Mesothelial cell of epicardium (in vitro differentiated cells): ENCODE data around the gene SHC3. TPM values are rescaled to one million over a fixed set of nuclear protein-coding genes. Genes with fewer than 3 reads are reported as not detected.

Source experiments
- DNase-seq, 2 experiments: peaks; one replicate each; pipeline ENCODE4 v3.0.0; 2021; ENCODE audit warnings: low spot score in 2 of 2; ENCODE audit not compliant: unreplicated experiment in 2 of 2
- H3K27ac Mint-ChIP-seq: 2 replicates; pipeline ENCODE4 v1.8.0; 2021; ENCODE audit warnings: mixed read lengths
- H3K27me3 Mint-ChIP-seq: 2 replicates; pipeline ENCODE4 v1.8.0; 2021; ENCODE audit warnings: low read depth, mixed read lengths
- H3K36me3 Mint-ChIP-seq: 2 replicates; pipeline ENCODE4 v1.8.0; 2021; ENCODE audit warnings: mixed read lengths
- H3K4me1 Mint-ChIP-seq: 2 replicates; pipeline ENCODE4 v1.8.0; 2021; ENCODE audit warnings: mixed read lengths
- H3K4me3 Mint-ChIP-seq: 2 replicates; pipeline ENCODE4 v1.8.0; 2021; ENCODE audit warnings: mild to moderate bottlenecking, moderate library complexity, mixed read lengths
- H3K9me3 Mint-ChIP-seq: 2 replicates; pipeline ENCODE4 v1.8.0; 2021; ENCODE audit warnings: mixed read lengths
- CTCF ChIP-seq: fragments of 200-600 bp; sonication (generic); IDR thresholded peaks from one replicate; pipeline ENCODE4 v1.5.0; 2021; ENCODE audit warnings: antibody characterized with exemption; ENCODE audit not compliant: unreplicated experiment
- total RNA-seq: library from RNA; stranded (reverse); gene quantifications from 3 replicates; pipeline ENCODE4 v1.2.1, GENCODE V29; 2021

SHC3 gene
- total RNA-seq, 1 donor from 2014 or later = 2.1 TPM

GRCh38 chr9:88993327-88993726 is 185.3 kb downstream of the SHC3 start:
- Mint-ChIP-seq H3K27ac (no peak overlapping the region), H3K9me3 (no peaks in the 10 kb centered on the region), H3K4me3 (peak overlapping the region; percentile 85), H3K27me3 (peaks cover 12% of the 10 kb centered on the region), H3K36me3 (no peaks in the 10 kb centered on the region), H3K4me1 (peaks cover 38% of the 10 kb centered on the region)
- no peak for DNase-seq
- TF ChIP-seq CTCF = no peak

GRCh38 chr9:88992556-88992955 is 186.1 kb downstream of the SHC3 start:
- peaks cover 12% of the 10 kb centered on the region for H3K27me3 Mint-ChIP-seq
- peak overlapping the region; percentile 85 for H3K4me3 Mint-ChIP-seq
- H3K27ac Mint-ChIP-seq = peak overlapping the region; percentile 59
- peaks cover under 1% of the 10 kb centered on the region for H3K9me3 Mint-ChIP-seq
- peaks cover 35% of the 10 kb centered on the region for H3K4me1 Mint-ChIP-seq
- no peak for TF ChIP-seq CTCF
- H3K36me3 Mint-ChIP-seq = no peaks in the 10 kb centered on the region
- DNase-seq = no peak

- Mint-ChIP-seq H3K27ac (peak within 1 kb of the TSS; percentile 66), H3K27me3 (peaks cover 12% of the 10 kb centered on the region), H3K36me3 (no peaks in the 10 kb centered on the region), H3K9me3 (peaks cover 3% of the 10 kb centered on the region), H3K4me3 (peak within 1 kb of the TSS; percentile 85), H3K4me1 (peaks cover 28% of the 10 kb centered on the region)
- peak; percentile 48 to 69 for DNase-seq
- TF ChIP-seq CTCF = peak; percentile 25
Measured at GRCh38 chr9:88991066-88992034, 187.3 kb downstream of the SHC3 start, which contains the start of gene S1PR3. Gene S1PR3 (plus strand): TSS chr9:88991468. CDS start chr9:89001201, 9,733 bp downstream.

GRCh38 chr9:88990729-88991065 is 187.9 kb downstream of the SHC3 start:
- peaks cover 12% of the 10 kb centered on the region for H3K27me3 Mint-ChIP-seq
- peak in 1 of 2 experiments; percentile 47 for DNase-seq

GRCh38 chr9:88990041-88990728 is 188.4 kb downstream of the SHC3 start:
- TF ChIP-seq CTCF = no peak
- Mint-ChIP-seq H3K36me3 (no peaks in the 10 kb centered on the region), H3K4me3 (peak overlapping the region; percentile 85), H3K27ac (peak overlapping the region; percentile 8), H3K27me3 (peaks cover 12% of the 10 kb centered on the region), H3K9me3 (peaks cover 3% of the 10 kb centered on the region), H3K4me1 (peaks cover 26% of the 10 kb centered on the region)
- DNase-seq = no peak

More at GRCh38 chr9:88990729-88991065, 187.9 kb downstream of the SHC3 start:
- Mint-ChIP-seq H3K27ac (peak overlapping the region; percentile 64), H3K4me3 (peak overlapping the region; percentile 85), H3K4me1 (peaks cover 28% of the 10 kb centered on the region), H3K9me3 (peaks cover 3% of the 10 kb centered on the region), H3K36me3 (no peaks in the 10 kb centered on the region)
- no peak for TF ChIP-seq CTCF
